Renal cortical epithelial cell (primary cell): ENCODE data around the gene MYO16. TPM values are rescaled to one million over a fixed set of nuclear protein-coding genes. Genes with fewer than 3 reads are reported as not detected.
A peak's percentile ranks its signal among the peaks of the same experiment; 100 is the strongest.
"Not testable (repeated sequence)": the region's sequence is repeated elsewhere in the genome, so short reads cannot be mapped to it uniquely, and the experiment has no call there.

Source experiments
- DNase-seq: peaks from one replicate; pipeline ENCODE4 v3.0.0-alpha.2; 2011; ENCODE audit warnings: low read depth
- total RNA-seq: library from RNA; depleted of rRNA; stranded (reverse); fragments of >200 nt; gene quantifications from 2 replicates; pipeline ENCODE4 v1.2.3, GENCODE V29; 2014

Gene MYO16
- total RNA-seq, 1 donor from 2014 or later: 0.15 TPM

- DNase-seq: no peak
Measured at GRCh38 chr13:108968566-108968965, 339.2 kb downstream of the MYO16 start.

DNA sequence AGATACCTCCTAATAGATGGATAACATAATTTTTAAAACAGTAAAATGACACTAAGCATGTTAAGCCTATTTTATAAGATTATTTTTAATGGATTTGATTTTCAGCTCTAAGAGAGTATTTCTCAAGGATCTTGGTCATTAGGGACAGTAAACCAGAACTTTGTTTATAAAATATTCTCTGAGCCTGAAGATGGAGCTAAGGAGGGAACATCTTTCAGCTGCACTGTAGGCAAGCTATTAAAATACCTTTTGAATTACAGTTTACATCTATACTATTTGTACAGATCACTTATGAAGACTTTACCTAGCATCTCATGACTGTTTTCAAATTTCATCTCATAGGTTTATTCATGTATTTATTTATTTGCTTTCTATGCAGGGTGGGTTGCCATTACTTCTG, 345.3 kb downstream of the MYO16 start:
- no peak for DNase-seq

GRCh38 chr13:108980237-108980636, 350.8 kb downstream of the MYO16 start:
- no peak for DNase-seq

- no peak for DNase-seq
Measured at GRCh38 chr13:108981407-108981806, 352.0 kb downstream of the MYO16 start.

DNA sequence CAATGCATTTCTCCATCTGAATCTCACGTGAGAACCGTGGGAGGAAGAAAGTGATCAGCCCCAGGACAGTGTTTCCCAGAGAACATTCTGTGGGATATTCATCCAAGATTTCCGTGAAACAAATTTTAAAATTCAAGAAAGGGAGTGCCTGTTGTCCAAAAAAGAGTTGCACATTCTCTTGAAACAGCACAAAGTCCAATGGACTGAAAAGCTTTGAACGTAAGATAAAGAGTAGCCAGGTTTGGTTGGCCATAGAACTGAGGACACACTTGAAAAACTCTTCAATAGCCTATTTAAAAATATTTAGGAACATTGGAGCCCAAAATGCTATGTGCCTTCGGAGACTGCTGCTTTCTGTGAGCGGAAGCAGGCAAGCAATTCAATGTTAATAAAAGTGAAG, 353.9 kb downstream of the MYO16 start:
- DNase-seq: no peak

DNA sequence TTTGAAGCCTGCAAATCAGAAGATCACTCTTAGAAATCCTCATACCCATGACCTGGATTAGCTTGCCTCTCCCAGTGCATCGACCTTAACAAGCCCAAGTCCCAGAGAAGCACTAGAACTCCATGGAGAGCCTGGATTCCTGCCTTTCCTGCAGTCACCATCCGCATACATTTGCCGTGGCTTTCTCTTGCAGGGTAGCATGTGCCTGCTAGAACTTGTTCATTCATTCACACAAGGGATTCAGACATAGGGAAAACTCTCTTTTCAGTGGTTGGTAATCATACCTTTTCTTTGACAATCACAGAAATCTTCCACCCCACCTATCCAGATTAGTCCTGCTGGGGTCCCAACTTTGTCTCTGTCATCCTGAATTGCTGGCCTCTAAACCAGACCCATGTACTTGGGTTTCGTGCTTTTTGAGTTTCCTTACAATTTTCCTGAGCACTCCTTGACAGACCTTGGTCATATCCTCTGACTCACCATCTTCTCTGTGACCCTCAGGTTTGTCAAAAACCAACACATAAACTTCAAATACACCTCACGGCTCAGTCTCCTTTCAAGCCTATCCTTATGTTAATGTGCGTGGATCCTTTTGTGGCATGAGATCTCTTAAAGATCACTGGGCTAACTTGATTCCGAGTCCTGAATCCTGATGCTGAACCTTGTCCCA, 355.0 kb downstream of the MYO16 start:
- DNase-seq: no peak

DNA sequence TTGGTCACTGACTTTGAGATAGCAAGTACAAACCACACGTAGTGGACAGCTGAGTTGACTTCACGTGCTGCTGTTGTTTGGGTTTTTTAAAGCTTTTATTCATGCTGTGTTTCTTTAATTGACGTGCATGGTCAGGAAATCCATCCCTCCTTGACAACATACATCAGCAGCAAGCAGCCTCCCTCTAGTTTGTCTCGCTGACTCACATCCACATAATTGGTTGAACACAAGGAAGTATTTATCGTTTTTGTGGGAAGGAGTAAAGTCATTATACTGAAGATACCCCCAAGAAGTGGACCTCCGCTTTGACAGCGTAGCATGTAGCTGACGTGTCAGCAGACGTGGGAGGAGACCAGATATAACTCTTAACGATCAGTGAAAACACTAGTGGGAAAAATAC, 355.8 kb downstream of the MYO16 start:
- DNase-seq: no peak

DNA sequence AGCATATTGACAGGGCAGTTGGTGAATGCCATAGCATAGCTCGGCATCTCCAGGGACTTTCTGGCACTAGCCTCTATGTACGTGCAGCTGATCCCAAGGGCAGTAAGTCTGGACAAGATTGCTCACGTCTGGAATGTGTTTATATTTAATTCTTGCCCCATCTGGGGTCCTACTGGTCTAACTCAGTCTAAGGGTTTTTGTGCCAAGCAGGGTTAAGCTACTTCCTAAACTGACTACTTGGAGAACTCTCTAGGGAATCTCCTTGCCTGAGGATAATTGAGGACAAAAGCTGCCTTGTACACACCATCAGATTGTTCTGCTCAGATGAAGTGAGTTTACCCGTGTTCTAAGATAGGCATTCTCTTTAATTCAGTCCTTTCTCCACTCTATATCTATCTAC, 358.1 kb downstream of the MYO16 start:
- DNase-seq: no peak

GRCh38 chr13:108987944-108988343, 358.5 kb downstream of the MYO16 start:
- DNase-seq: no peak

GRCh38 chr13:108991416-108991815, 362.0 kb downstream of the MYO16 start:
- not testable (repeated sequence) for DNase-seq

DNA sequence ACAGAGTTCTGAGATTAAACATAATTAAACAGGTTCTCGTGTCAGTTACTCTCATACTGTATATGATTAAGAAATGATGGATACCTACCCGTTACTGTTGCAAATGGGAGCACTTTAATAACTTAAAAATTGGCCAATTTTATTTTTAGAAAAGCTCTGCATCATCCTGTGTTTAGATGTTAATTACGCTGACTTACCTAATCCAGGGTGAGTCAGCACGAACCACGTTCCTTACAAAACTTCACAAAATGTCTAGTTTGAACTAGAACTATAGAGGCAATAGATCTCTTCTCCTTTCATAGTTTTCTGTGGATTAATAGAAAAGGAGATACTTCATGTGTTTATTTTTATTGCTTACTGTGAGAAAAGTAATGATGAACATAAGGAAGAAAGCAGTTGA, 363.9 kb downstream of the MYO16 start:
- DNase-seq: no peak

- DNase-seq: no peak
Measured at GRCh38 chr13:108996430-108996829, 367.0 kb downstream of the MYO16 start.

GRCh38 chr13:109000207-109000606, 370.8 kb downstream of the MYO16 start:
- no peak for DNase-seq

DNA sequence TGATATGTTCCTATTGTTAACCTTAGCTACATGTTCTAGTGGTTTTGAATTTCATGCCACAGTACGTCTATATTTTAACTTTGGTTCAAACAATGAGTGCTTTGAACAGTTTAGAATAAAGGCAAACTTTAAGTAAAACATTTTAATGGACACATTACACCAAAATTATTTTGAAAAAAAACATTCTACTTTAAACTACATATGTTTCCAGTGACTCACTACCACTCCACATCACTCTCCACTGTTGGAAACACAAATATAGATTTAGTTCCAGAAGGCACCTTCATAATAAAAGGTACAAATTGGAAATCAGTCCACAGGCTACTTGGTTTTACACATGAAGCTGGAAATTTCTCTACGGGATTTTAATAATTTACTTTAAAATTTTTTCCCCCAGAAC, 373.5 kb downstream of the MYO16 start:
- no peak for DNase-seq

DNA sequence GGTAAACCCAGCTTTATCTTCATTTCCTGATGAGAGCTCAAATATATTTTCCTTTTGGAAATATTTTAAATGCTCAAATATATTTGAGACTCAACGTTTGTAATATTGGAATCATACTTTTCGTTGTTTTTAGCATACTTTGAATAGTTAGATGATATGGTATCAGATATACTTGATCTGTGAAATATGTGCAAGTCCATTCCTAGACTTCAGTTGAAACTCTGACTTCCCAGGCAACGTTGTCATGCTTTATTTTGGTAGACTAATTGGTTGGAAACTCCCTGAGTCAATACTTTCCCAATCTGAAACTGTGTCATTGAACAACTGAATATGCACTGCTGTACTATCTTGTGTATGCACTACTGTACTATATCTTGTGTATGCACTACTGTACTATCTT, 378.5 kb downstream of the MYO16 start:
- DNase-seq: no peak

- no peak for DNase-seq
Measured at GRCh38 chr13:109009756-109010155, 380.3 kb downstream of the MYO16 start.

DNA sequence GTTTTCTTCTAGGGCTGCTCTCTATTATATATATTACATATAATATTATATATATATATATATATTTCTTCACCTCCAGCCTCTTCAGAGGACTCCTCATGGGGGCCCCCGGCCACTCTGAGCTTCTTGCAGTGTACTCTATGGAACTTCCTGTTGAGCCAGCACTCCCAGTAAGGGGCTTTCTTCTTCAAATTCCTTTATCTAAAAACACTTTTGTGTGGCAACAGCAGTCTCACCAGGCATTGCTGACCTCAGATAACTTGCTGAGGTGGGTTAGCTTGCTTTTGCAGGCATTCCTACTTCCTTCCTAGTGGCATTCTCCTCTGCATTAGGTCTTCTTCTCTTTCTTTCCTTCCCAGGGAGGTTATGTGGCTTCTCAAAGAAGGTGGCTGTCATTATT, 381.5 kb downstream of the MYO16 start:
- no peak for DNase-seq

DNA sequence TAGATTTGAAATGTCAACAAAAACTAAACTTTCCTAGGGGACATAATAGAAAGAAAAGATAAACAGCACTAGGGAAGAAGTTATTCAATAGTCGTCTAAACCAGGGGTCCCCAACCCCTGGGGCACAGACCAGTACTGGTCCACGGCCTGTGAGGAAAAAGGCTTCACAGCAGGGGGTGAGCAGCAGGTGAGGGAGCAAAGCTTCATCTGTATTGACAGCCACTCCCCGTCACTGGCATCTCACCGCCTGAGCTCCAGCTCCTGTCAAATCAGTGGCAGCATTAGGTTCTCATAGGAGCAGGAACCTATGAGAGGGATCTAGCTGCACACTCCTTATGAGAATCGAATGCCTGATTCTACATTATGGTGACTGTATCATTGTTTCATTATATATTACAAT, 382.7 kb downstream of the MYO16 start:
- DNase-seq: no peak

- DNase-seq: no peak
Measured at GRCh38 chr13:109021558-109021957, 392.1 kb downstream of the MYO16 start.

DNA sequence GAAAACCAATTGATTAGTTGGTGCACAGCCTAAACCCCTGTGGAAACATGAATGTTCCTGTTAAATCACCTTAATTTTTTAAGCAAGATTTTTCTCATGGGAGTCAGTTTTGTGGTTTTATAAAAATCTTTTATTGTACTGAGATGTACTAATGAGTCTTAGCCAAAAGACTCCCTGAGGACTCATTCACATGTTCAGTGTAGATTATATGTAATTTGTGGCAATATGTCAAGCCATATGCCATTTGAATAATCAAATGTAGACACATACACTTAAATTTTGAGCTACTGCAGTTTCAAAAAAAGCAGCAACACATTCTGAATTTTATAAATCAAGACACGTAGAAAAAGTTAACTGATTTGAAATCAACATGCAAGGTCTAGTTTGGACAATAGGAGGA, 395.2 kb downstream of the MYO16 start:
- no peak for DNase-seq

DNA sequence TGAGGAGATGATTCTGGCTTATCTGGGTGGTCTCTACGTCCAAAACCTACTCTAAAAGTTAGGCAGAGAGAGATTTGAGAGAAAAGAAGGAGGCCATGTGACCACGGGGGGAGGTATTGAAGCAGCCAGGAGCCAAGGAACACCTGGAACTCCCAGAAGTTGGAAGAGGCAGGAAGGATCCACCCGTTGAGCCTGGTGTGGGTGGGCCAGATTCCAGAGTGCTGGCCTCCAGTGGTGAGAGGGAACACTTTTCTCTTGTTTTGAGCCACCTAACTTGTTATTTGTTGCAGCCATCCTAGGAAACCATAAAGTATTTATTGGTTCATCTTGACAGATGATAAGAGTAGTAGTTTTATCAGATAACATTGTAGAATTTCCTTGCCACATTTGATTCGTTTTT, 396.9 kb downstream of the MYO16 start:
- no peak for DNase-seq

GRCh38 chr13:109028624-109029023, 399.2 kb downstream of the MYO16 start:
- no peak for DNase-seq

- no peak for DNase-seq
Measured at GRCh38 chr13:109033090-109033489, 403.7 kb downstream of the MYO16 start.

- DNase-seq: peak; percentile 52
Measured at GRCh38 chr13:109036078-109036780, 406.8 kb downstream of the MYO16 start.
